H9 (cell line): ENCODE results near the gene SCFD2. TPM values are rescaled to one million over a fixed set of nuclear protein-coding genes. Genes with fewer than 3 reads are reported as not detected.

Experiments
- DNase-seq: peaks from one replicate; pipeline ENCODE4 v3.0.0-alpha.2; 2017
- H2AFZ ChIP-seq: one replicate; pipeline ENCODE4 v1.6.1; 2013; ENCODE audit warnings: mild to moderate bottlenecking, low read length, control low read depth, moderate library complexity
- H2AK5ac ChIP-seq: 2 replicates; pipeline ENCODE4 v1.6.1; 2013; ENCODE audit warnings: low read length, control low read depth, mixed read lengths; ENCODE audit not compliant: insufficient read length
- H2BK120ac ChIP-seq: one replicate; pipeline ENCODE4 v1.6.1; 2013; ENCODE audit warnings: low read depth, mild to moderate bottlenecking, low read length, control low read depth, inconsistent platforms; ENCODE audit not compliant: poor library complexity, severe bottlenecking
- H2BK12ac ChIP-seq: 2 replicates; pipeline ENCODE4 v1.6.1; 2013; ENCODE audit warnings: low read length, control low read depth, mixed read lengths, low read depth; ENCODE audit not compliant: insufficient read length
- H2BK15ac ChIP-seq: 2 replicates; pipeline ENCODE4 v1.6.1; 2013; ENCODE audit warnings: low read depth, low read length, control low read depth
- H2BK20ac ChIP-seq: one replicate; pipeline ENCODE4 v1.6.1; 2013; ENCODE audit warnings: low read depth, mild to moderate bottlenecking, low read length, control low read depth, inconsistent platforms; ENCODE audit not compliant: poor library complexity, severe bottlenecking
- H2BK5ac ChIP-seq: 2 replicates; pipeline ENCODE4 v1.6.1; 2013; ENCODE audit warnings: low read length, control low read depth, mixed read lengths; ENCODE audit not compliant: insufficient read length
- H3K14ac ChIP-seq: 2 replicates; pipeline ENCODE4 v1.6.1; 2013; ENCODE audit warnings: low read length, control low read depth; ENCODE audit not compliant: insufficient read depth
- H3K18ac ChIP-seq: 2 replicates; pipeline ENCODE4 v1.6.1; 2013; ENCODE audit warnings: low read depth, mild to moderate bottlenecking, mixed read lengths, low read length, control low read depth; ENCODE audit not compliant: insufficient read length
- H3K23ac ChIP-seq: 2 replicates; pipeline ENCODE4 v1.6.1; 2013; ENCODE audit warnings: low read length, control low read depth, mixed read lengths, low read depth; ENCODE audit not compliant: insufficient read length
- H3K23me2 ChIP-seq: 2 replicates; pipeline ENCODE4 v1.6.1; 2013; ENCODE audit warnings: low read depth, mild to moderate bottlenecking, mixed read lengths, low read length, control low read depth; ENCODE audit not compliant: insufficient read length, poor library complexity, severe bottlenecking
- H3K27ac ChIP-seq: 2 replicates; pipeline ENCODE4 v1.5.1; 2013; ENCODE audit warnings: low read length, control low read depth, mixed read lengths, low read depth; ENCODE audit not compliant: insufficient read length
- H3K27me3 ChIP-seq: 2 replicates; pipeline ENCODE4 v1.6.1; 2013; ENCODE audit warnings: low read length, control low read depth, inconsistent platforms; ENCODE audit not compliant: insufficient read depth
- H3K4ac ChIP-seq: 2 replicates; pipeline ENCODE4 v1.6.1; 2013; ENCODE audit warnings: low read depth, mild to moderate bottlenecking, control low read depth, inconsistent platforms, low read length, moderate library complexity
- H3K4me1 ChIP-seq: 2 replicates; pipeline ENCODE4 v1.6.1; 2013; ENCODE audit warnings: low read length, control low read depth, inconsistent platforms; ENCODE audit not compliant: insufficient read depth
- H3K4me2 ChIP-seq: 2 replicates; pipeline ENCODE4 v1.6.1; 2013; ENCODE audit warnings: low read length, control low read depth, mixed read lengths; ENCODE audit not compliant: insufficient read length, insufficient read depth
- H3K56ac ChIP-seq: 2 replicates; pipeline ENCODE4 v1.6.1; 2013; ENCODE audit warnings: low read depth, mild to moderate bottlenecking, mixed read lengths, low read length, control low read depth; ENCODE audit not compliant: insufficient read length
- H3K79me1 ChIP-seq: 2 replicates; pipeline ENCODE4 v1.6.1; 2013; ENCODE audit warnings: low read depth, mild to moderate bottlenecking, moderate library complexity, low read length, control low read depth, inconsistent platforms; ENCODE audit not compliant: insufficient read depth, poor library complexity, severe bottlenecking
- H3K79me2 ChIP-seq: 2 replicates; pipeline ENCODE4 v1.6.1; 2013; ENCODE audit warnings: low read length, control low read depth, inconsistent platforms; ENCODE audit not compliant: insufficient read depth
- H3K9ac ChIP-seq: 2 replicates; pipeline ENCODE4 v1.6.1; 2013; ENCODE audit warnings: low read length, control low read depth, mixed read lengths; ENCODE audit not compliant: insufficient read length; ENCODE audit errors: extremely low read depth
- H3K9me3 ChIP-seq: one replicate; pipeline ENCODE4 v1.6.1; 2013; ENCODE audit warnings: low read depth, low read length, inconsistent platforms; ENCODE audit not compliant: control insufficient read depth
- H3T11ph ChIP-seq: one replicate; pipeline ENCODE4 v1.6.1; 2013; ENCODE audit warnings: mild to moderate bottlenecking, low read length, control low read depth, inconsistent platforms
- H4K20me1 ChIP-seq: one replicate; pipeline ENCODE4 v1.6.1; 2013; ENCODE audit not compliant: control insufficient read depth, insufficient read length, insufficient read depth
- H4K5ac ChIP-seq: 2 replicates; pipeline ENCODE4 v1.6.1; 2013; ENCODE audit warnings: low read depth, mild to moderate bottlenecking, mixed read lengths, low read length, control low read depth; ENCODE audit not compliant: insufficient read length
- H4K8ac ChIP-seq: replicated peaks from 2 replicates; pipeline ENCODE4 v1.6.1; 2013; ENCODE audit warnings: low read length, control low read depth, mixed read lengths, low read depth; ENCODE audit not compliant: insufficient read length
- H4K91ac ChIP-seq: 2 replicates; pipeline ENCODE4 v1.6.1; 2013; ENCODE audit warnings: low read depth, mild to moderate bottlenecking, moderate library complexity, mixed read lengths, low read length, control low read depth; ENCODE audit not compliant: insufficient read length
- H3K27ac Mint-ChIP-seq, 3 experiments: 2 replicates in 2 of 3; 3 replicates in 1 of 3; pipeline ENCODE4 v1.8.0; 2020 to 2021; ENCODE audit warnings: mixed read lengths in 3 of 3, mild to moderate bottlenecking in 1 of 3, moderate library complexity in 1 of 3
- H3K27me3 Mint-ChIP-seq: 2 replicates; pipeline ENCODE4 v1.8.0; 2021; ENCODE audit warnings: low read depth, mild to moderate bottlenecking, moderate library complexity, mixed read lengths
- H3K36me3 Mint-ChIP-seq, 3 experiments: 2 replicates in 2 of 3; 3 replicates in 1 of 3; pipeline ENCODE4 v1.8.0; 2020 to 2021; ENCODE audit warnings: low read depth in 3 of 3, mixed read lengths in 3 of 3; ENCODE audit not compliant: insufficient read depth in 1 of 3
- H3K4me1 Mint-ChIP-seq, 2 experiments: 2 replicates each; pipeline ENCODE4 v1.8.0; 2020; ENCODE audit warnings: mixed read lengths in 2 of 2
- H3K4me3 Mint-ChIP-seq, 2 experiments: 2 replicates in 1 of 2; 3 replicates in 1 of 2; pipeline ENCODE4 v1.8.0; 2020 to 2021; ENCODE audit warnings: mild to moderate bottlenecking in 2 of 2, mixed read lengths in 2 of 2, moderate library complexity in 1 of 2
- H3K9me3 Mint-ChIP-seq, 2 experiments: 2 replicates in 1 of 2; 3 replicates in 1 of 2; pipeline ENCODE4 v1.8.0; 2020; ENCODE audit warnings: mild to moderate bottlenecking in 2 of 2, mixed read lengths in 2 of 2, moderate library complexity in 1 of 2
- WGBS: extraction: QIAGEN DNeasy Blood & Tissue Kit; methylation state at CpG from one replicate; pipeline ENCODE4 v1.1.7; 2013; ENCODE audit warnings: missing lambda C conversion rate, low lambda C conversion rate, mixed read lengths; ENCODE audit not compliant: insufficient read length; ENCODE audit errors: extremely low coverage; 5-methylcytosine and 5-hydroxymethylcytosine counted together
- total RNA-seq: library from RNA; stranded (reverse); gene quantifications from 2 replicates; pipeline ENCODE4 v1.2.1, GENCODE V29; 2021
- TF ChIP-seq, protein P1 (sequence below): fragments of 200-600 bp; sonication (generic); conservative IDR thresholded peaks from 3 replicates; pipeline ENCODE4 v1.8.0; 2021; ENCODE audit warnings: antibody characterized with exemption, mild to moderate bottlenecking

The SCFD2 gene
- total RNA-seq, 1 experiment from 2014 or later: 10.1 TPM

DNA sequence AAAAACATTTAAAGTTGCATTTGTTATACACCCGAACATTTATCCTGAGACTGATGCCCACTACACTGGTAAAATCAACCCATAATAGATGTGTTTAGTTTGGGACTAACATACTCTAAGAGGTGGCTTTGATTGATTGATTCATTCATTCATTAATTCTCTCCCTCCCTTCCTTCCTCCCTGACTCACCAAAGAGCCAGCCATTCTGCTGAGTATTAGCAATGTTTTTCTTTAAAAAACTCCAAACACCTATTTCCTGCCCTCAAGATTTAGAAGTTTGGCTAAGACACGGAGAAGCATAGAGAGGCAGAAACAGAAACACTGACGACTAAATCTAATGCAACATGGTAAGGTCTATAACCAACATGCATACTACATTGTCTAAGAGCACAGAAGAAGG lies 414.8 kb downstream of the SCFD2 start:
- no CpG with 5 or more reads among the region's 3 CpGs for WGBS
- Mint-ChIP-seq H3K4me3 (no peak overlapping the region), H3K27me3 (no peaks in the 10 kb centered on the region), H3K36me3 (no peaks in the 10 kb centered on the region), H3K9me3 (no peaks in the 10 kb centered on the region), H3K4me1 (peaks cover 34 to 35% of the 10 kb centered on the region in 2 experiments), H3K27ac (no peak overlapping the region)
- Histone ChIP-seq H3K18ac (no peak overlapping the region), H3K23ac (no peak overlapping the region), H4K5ac (no peak overlapping the region), H3K4ac (no peak overlapping the region), H2BK5ac (no peak overlapping the region), H3K79me1 (no peaks in the 10 kb centered on the region), H4K91ac (no peak overlapping the region), H2BK12ac (no peak overlapping the region), H3K4me2 (no peak overlapping the region), H2BK120ac (no peak overlapping the region), H3K27ac (no peak overlapping the region), H2AFZ (no peak overlapping the region), H2AK5ac (no peak overlapping the region), H4K20me1 (no peaks in the 10 kb centered on the region), H2BK15ac (no peak overlapping the region), H3K4me1 (peaks cover 5% of the 10 kb centered on the region; the same call in 1 of the 2 replicates), H4K8ac (no peak overlapping the region), H3K14ac (no peak overlapping the region), H3K9ac (no peak overlapping the region), H3K23me2 (no peaks in the 10 kb centered on the region), H3T11ph (no peak overlapping the region), H3K27me3 (no peaks in the 10 kb centered on the region), H3K79me2 (no peaks in the 10 kb centered on the region), H3K56ac (no peak overlapping the region), H3K9me3 (no peaks in the 10 kb centered on the region), H2BK20ac (no peak overlapping the region)
- no peak for DNase-seq
- TF ChIP-seq, protein P1, sequence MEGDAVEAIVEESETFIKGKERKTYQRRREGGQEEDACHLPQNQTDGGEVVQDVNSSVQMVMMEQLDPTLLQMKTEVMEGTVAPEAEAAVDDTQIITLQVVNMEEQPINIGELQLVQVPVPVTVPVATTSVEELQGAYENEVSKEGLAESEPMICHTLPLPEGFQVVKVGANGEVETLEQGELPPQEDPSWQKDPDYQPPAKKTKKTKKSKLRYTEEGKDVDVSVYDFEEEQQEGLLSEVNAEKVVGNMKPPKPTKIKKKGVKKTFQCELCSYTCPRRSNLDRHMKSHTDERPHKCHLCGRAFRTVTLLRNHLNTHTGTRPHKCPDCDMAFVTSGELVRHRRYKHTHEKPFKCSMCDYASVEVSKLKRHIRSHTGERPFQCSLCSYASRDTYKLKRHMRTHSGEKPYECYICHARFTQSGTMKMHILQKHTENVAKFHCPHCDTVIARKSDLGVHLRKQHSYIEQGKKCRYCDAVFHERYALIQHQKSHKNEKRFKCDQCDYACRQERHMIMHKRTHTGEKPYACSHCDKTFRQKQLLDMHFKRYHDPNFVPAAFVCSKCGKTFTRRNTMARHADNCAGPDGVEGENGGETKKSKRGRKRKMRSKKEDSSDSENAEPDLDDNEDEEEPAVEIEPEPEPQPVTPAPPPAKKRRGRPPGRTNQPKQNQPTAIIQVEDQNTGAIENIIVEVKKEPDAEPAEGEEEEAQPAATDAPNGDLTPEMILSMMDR: no peak
